Limb (tissue), 2 donors: ENCODE measurements around the gene METTL6.
"Not testable (repeated sequence)": the region's sequence is repeated elsewhere in the genome, so short reads cannot be mapped to it uniquely, and the experiment has no call there.

Experiments used
- DNase-seq, 2 donors: peaks; one replicate each; pipeline ENCODE4 v3.0.0-alpha.2; 2016; ENCODE audit errors: extremely low spot score in 2 of 2

METTL6 gene, protein sequence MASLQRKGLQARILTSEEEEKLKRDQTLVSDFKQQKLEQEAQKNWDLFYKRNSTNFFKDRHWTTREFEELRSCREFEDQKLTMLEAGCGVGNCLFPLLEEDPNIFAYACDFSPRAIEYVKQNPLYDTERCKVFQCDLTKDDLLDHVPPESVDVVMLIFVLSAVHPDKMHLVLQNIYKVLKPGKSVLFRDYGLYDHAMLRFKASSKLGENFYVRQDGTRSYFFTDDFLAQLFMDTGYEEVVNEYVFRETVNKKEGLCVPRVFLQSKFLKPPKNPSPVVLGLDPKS

GRCh38 chr3:15427182-15427880 is at the start of gene METTL6, which contains the start of gene EAF1:
TSS of gene METTL6 (minus strand) at chr3:15427544. CDS start at chr3:15426511, 1,033 bp downstream.
TSS of gene EAF1 (plus strand) at chr3:15427598. CDS start at chr3:15427780, 182 bp downstream.
- DNase-seq: peak; percentile 87 to 90

DNA sequence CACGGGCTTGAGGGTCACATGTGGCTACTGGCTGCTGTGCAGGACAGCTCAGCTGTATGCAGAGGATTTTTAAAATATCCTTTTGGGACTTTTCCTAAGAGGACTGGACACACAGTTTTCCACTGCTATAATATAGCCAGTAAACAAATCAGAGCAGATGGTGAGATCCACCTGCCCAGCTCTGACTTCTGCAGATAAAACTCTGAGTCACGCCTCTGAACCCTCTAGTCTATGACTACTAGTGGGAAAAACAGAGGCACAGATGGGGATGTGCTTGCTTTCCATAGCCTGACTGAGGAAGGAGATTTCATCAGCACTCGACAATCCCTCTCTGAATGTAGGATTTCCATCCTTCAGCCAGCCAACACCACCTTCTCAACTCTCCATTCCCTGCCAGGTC is 49.0 kb upstream of the METTL6 start:
- no peak for DNase-seq

- no peak for DNase-seq
These were observed 47.8 kb upstream of the METTL6 start for GRCh38 chr3:15475161-15475560.

GRCh38 chr3:15471861-15472260 is 44.5 kb upstream of the METTL6 start:
- DNase-seq: no peak

DNA sequence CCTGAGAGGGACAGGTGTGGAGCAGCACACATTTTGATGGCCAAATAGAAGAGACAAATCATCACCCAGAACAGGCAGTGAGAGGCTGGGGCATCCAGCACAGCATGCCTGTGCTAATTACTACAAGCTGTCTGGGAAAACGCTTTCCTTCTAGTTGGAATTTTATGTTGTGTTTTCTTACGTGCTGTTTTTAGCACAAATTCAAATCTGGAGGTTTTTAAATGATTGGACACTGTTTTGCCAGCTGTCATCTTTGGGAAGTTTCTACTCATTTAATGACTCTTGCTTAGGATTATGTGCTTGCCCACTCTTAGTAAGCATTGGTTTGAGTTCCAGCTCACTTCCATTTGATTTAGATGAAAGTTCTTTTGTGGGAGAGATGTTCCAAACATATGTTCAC is 43.5 kb upstream of the METTL6 start:
- no peak for DNase-seq

DNA sequence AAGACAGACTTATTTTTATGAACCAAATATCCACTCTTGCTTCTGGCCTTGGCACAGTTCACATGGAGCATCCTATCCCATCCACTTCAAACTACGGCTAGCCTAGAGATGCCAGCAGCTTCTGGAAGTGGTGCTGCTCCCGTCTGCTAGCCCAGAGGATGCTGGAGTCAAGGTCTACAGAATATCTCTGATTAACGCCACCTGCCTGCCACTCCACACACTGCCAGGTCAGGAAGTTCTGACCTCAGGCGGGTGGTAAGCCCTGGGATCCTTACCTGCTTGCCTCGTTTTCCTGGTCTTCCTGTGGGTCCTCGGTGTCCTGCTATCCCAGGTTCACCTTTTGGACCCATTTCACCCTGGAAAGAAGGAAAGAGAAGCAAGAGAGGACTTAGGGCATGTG is 42.9 kb upstream of the METTL6 start:
- DNase-seq: no peak

GRCh38 chr3:15467227-15468181 is 40.2 kb upstream of the METTL6 start:
- DNase-seq: no peak

GRCh38 chr3:15465876-15466585 is 38.7 kb upstream of the METTL6 start:
- DNase-seq: no peak

- no peak for DNase-seq
These were observed 35.1 kb upstream of the METTL6 start for GRCh38 chr3:15462451-15462850.

DNA sequence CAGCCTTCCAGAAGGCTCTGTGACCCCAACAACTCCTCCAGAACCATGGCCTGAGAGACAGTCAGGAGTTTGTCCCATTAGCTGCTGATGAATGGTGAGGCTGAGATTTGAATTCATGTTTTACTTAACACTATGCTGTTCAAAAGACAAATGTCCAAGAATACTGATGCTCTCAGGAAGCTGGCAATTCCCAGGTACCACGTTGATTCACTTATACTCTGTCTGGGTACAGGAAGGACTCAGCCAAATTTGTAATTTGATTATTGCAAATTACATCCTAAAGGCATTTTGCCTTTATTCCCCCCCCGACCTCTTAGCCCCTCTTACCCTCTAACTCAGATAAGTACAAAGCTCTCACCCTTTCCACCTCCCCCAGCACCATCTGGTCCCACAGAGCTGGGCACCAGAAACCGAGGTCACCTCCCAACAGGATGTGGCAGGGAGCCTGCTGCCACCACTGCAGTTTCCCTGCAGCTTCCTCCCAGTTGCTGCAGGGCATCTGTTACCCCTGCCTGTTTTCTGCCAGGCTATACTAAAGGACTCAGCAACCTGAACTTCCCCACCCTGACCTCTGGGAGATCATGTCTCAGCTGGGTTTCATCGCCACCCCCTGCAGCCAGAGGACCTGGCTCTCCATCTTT is 33.7 kb upstream of the METTL6 start:
- no peak for DNase-seq

DNA sequence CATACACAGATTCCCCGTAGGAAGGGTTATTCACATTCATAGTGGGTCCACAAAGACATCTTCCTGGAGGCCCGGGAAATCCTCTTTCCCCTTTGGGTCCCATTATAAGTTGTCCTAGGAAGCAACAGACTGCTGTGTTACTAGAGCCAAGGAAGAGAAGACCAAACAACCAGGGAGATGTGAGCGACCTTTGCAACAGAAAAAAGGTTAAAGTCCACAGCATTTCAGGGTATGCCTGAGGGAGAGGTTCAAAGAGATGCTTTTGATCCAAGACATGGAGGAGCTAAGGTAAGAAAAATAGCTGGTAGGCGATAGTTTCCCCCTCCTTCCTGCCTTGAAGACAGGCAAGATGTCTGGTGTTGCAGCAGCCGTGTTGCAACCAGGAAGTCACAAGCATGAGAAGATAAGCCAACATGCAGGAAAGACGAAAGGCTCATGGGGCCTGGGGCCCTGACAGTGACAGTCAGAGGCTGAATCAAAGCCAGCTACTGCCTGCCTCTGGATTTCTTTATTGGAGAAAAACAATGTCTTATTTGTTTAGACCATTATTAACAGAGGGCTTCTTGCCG is 31.0 kb upstream of the METTL6 start:
- no peak for DNase-seq

DNA sequence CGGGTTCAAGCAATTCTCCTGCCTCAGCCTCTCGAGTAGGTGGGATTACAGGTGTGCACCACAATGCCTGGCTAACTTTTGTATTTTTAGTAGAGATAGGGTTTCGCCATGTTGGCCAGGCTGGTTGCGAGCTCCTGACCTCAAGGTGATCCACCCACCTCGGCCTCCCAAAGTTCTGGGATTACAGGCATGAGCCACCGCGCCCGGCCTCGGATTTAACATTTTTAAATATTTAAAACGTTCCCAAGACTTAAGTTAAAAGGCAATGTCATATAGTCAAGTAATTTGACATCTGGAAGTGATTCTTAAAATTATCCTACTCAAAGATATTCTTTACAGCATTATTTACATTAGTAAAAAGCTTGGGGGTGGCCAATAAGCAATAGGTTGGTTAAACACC is 29.6 kb upstream of the METTL6 start:
- DNase-seq: not testable (repeated sequence)

DNA sequence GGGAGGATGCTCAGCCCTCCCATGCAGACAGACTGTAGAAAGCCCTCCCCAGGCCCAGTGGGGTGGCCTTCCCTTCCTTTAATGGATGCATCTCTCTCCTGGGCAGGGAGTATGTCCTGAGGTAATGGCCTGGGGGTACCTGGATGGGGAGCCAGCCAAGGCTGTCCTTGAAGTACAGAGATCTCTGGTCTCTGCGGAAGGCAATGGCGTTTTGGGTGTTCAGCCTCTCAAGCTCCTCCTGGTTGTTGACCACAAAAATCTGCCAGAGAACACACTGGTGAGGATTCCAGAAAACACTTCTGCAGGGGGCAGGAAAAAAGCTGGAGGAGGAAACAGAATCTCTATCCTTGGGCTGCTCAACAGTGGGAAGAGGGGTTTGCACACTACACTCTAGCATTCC is 29.0 kb upstream of the METTL6 start:
- no peak for DNase-seq

- no peak for DNase-seq
These were observed 28.4 kb upstream of the METTL6 start for GRCh38 chr3:15455756-15456155.

GRCh38 chr3:15454965-15455364 is 27.6 kb upstream of the METTL6 start:
- DNase-seq: no peak

GRCh38 chr3:15453991-15454625 is 26.8 kb upstream of the METTL6 start:
- DNase-seq: no peak

DNA sequence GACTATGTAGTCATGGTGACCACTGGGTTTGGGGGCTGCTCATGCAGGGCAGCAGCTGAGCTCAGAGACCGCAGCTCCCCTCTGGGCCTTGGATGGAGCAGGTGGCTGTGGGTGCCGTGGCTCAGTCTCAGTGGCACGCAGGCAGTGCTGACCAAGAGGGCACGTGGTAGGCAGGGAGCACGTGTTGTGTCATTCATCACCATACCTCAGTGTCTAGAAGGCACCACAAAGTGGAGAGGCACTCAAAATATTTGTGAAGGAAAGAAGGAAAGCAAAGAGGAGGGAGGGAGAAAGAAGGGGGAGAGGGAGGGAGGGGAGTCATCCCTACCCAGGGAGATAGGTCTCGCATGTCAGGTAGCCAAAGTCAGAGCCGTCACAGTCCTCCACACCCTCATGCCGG is 26.2 kb upstream of the METTL6 start:
- DNase-seq: no peak

- no peak for DNase-seq
These were observed 25.6 kb upstream of the METTL6 start for GRCh38 chr3:15452961-15453360.

DNA sequence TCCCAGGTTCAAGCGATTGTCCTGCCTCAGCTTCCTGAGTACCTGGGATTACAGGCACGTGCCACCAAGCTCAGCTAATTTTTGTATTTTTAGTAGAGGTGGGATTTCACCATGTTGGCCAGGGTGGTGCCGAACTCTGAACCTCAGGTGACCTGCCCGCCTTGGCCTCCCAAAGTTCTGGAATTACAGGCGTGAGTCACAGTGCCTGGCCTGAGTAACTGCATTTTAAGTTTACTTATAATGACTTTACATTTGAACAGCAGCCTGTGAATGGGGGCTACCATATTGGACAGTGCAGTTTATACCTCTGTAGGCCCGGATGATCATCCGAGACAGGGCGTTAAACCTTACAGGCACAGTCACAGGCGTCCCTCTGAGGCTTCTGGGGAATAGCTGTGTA is 24.8 kb upstream of the METTL6 start:
- DNase-seq: no peak
